Progenitor cell of endocrine pancreas (in vitro differentiated cells): ENCODE measurements around the gene GPR157. TPM values are rescaled to one million over a fixed set of nuclear protein-coding genes. Genes with fewer than 3 reads are reported as not detected.

ENCODE experiments used
- DNase-seq: peaks from one replicate; pipeline ENCODE4 v3.0.0; 2021; ENCODE audit warnings: low spot score; ENCODE audit not compliant: unreplicated experiment
- H3K27ac Mint-ChIP-seq: 2 replicates; pipeline ENCODE4 v1.8.0; 2021; ENCODE audit warnings: mild to moderate bottlenecking, moderate library complexity, mixed read lengths
- H3K27me3 Mint-ChIP-seq: 2 replicates; pipeline ENCODE4 v1.8.0; 2021; ENCODE audit warnings: mixed read lengths
- H3K36me3 Mint-ChIP-seq: 2 replicates; pipeline ENCODE4 v1.8.0; 2022; ENCODE audit warnings: mixed read lengths; ENCODE audit not compliant: insufficient read depth
- H3K4me1 Mint-ChIP-seq: 2 replicates; pipeline ENCODE4 v1.8.0; 2021; ENCODE audit warnings: low read depth, mixed read lengths
- H3K4me3 Mint-ChIP-seq: 2 replicates; pipeline ENCODE4 v1.8.0; 2021; ENCODE audit warnings: low read depth, mild to moderate bottlenecking, moderate library complexity, mixed read lengths
- H3K9me3 Mint-ChIP-seq: 2 replicates; pipeline ENCODE4 v1.8.0; 2021; ENCODE audit warnings: low read depth, mixed read lengths
- CTCF ChIP-seq: fragments of 200-600 bp; sonication (generic); IDR thresholded peaks from one replicate; pipeline ENCODE4 v1.5.0; 2021; ENCODE audit warnings: antibody characterized with exemption, mild to moderate bottlenecking; ENCODE audit not compliant: unreplicated experiment
- total RNA-seq: library from RNA; stranded (reverse); gene quantifications from 2 replicates; pipeline ENCODE4 v1.2.1, GENCODE V29; 2021

Gene GPR157
- total RNA-seq, 1 donor from 2014 or later, result 1.1 TPM

GRCh38 chr1:9151328-9151860, 22.5 kb upstream of the GPR157 start:
- H3K4me1 Mint-ChIP-seq, result peaks cover 1% of the 10 kb centered on the region
- H3K9me3 Mint-ChIP-seq, result no peaks in the 10 kb centered on the region
- H3K36me3 Mint-ChIP-seq, result no peaks in the 10 kb centered on the region
- no peak overlapping the region for H3K4me3 Mint-ChIP-seq
- TF ChIP-seq CTCF, result no peak
- no peaks in the 10 kb centered on the region for H3K27me3 Mint-ChIP-seq
- DNase-seq, result no peak
- H3K27ac Mint-ChIP-seq, result no peak overlapping the region

GRCh38 chr1:9150582-9151327, 21.9 kb upstream of the GPR157 start:
- Mint-ChIP-seq H3K27ac (no peak overlapping the region), H3K9me3 (no peaks in the 10 kb centered on the region), H3K36me3 (no peaks in the 10 kb centered on the region), H3K4me1 (peaks cover 1% of the 10 kb centered on the region), H3K4me3 (no peak overlapping the region), H3K27me3 (no peaks in the 10 kb centered on the region)
- DNase-seq, result no peak
- no peak for TF ChIP-seq CTCF

GRCh38 chr1:9149837-9150581, 21.1 kb upstream of the GPR157 start:
- Mint-ChIP-seq H3K4me1 (peaks cover 1% of the 10 kb centered on the region), H3K9me3 (no peaks in the 10 kb centered on the region), H3K27me3 (no peaks in the 10 kb centered on the region), H3K4me3 (no peak overlapping the region), H3K27ac (no peak overlapping the region), H3K36me3 (no peaks in the 10 kb centered on the region)
- DNase-seq, result no peak
- no peak for TF ChIP-seq CTCF

GRCh38 chr1:9149151-9149550, 20.2 kb upstream of the GPR157 start:
- Mint-ChIP-seq H3K36me3 (no peaks in the 10 kb centered on the region), H3K9me3 (no peaks in the 10 kb centered on the region), H3K4me3 (no peak overlapping the region), H3K4me1 (peaks cover 1% of the 10 kb centered on the region), H3K27ac (no peak overlapping the region), H3K27me3 (no peaks in the 10 kb centered on the region)
- TF ChIP-seq CTCF, result no peak
- DNase-seq, result no peak

- H3K4me3 Mint-ChIP-seq, result no peak overlapping the region
- no peak for DNase-seq
- TF ChIP-seq CTCF, result no peak
- H3K27me3 Mint-ChIP-seq, result no peaks in the 10 kb centered on the region
- peaks cover 1% of the 10 kb centered on the region for H3K4me1 Mint-ChIP-seq
- no peak overlapping the region for H3K27ac Mint-ChIP-seq
- no peaks in the 10 kb centered on the region for H3K36me3 Mint-ChIP-seq
- H3K9me3 Mint-ChIP-seq, result no peaks in the 10 kb centered on the region
Measured at GRCh38 chr1:9146156-9146555, 17.3 kb upstream of the GPR157 start.
